A549 (cell line): Measurements from ENCODE around the gene UGT3A1.

ENCODE experiments used
- BCL3 ChIP-seq: fragments of >200 bp; sonication (Bioruptor Twin); formaldehyde crosslinking; IDR thresholded peaks from 3 replicates; pipeline ENCODE4 v1.6.1; 2016
- BHLHE40 ChIP-seq: IDR thresholded peaks from 2 replicates; pipeline ENCODE4 v1.6.1; 2012; ENCODE audit warnings: low read depth, low read length, inconsistent platforms
- CBX8 ChIP-seq: fragments of 200-600 bp; sonication (generic); IDR thresholded peaks from 2 replicates; pipeline ENCODE4 v1.6.1; 2016
- CTCF ChIP-seq: fragments of >200 bp; sonication (Bioruptor Twin); formaldehyde crosslinking; IDR thresholded peaks from 3 replicates; pipeline ENCODE4 v1.5.1; 2016
- EP300 ChIP-seq, 2 experiments: fragments of >200 bp; sonication (Bioruptor Twin); formaldehyde crosslinking; IDR thresholded peaks; 2 replicates in 1 of 2; 3 replicates in 1 of 2; pipeline ENCODE4 v1.6.1; 2016 to 2017
- MAFK ChIP-seq: fragments of 450-650 bp; IDR thresholded peaks from 2 replicates; pipeline ENCODE4 v1.6.1; 2014; ENCODE audit not compliant: partially characterized antibody
- MYC ChIP-seq: IDR thresholded peaks from 2 replicates; pipeline ENCODE4 v1.6.1; 2012; ENCODE audit warnings: mild to moderate bottlenecking, inconsistent platforms, low read length, improper control_type of control experiment, borderline replicate concordance
- NR3C1 ChIP-seq: fragments of >200 bp; sonication (Bioruptor Twin); formaldehyde crosslinking; IDR thresholded peaks from 3 replicates; pipeline ENCODE4 v1.6.1; 2017
- POLR2A ChIP-seq: IDR thresholded peaks from 2 replicates; pipeline ENCODE4 v1.6.1; 2012; ENCODE audit warnings: mild to moderate bottlenecking, low read length
- RAD21 ChIP-seq, 2 experiments: fragments of >200 bp in 1 of 2; sonication (Bioruptor Twin) in 1 of 2; formaldehyde crosslinking in 1 of 2; IDR thresholded peaks in 1 of 2; conservative IDR thresholded peaks in 1 of 2; 2 replicates in 1 of 2; 3 replicates in 1 of 2; pipeline ENCODE4 v1.6.1; 2012 to 2018; ENCODE audit warnings: inconsistent platforms in 1 of 2
- SREBF2 ChIP-seq: fragments of 450-650 bp; IDR thresholded peaks from 2 replicates; pipeline ENCODE4 v1.6.1; 2014; ENCODE audit warnings: mild to moderate bottlenecking, moderate library complexity
- ZFP36 ChIP-seq: fragments of 450-650 bp; IDR thresholded peaks from 2 replicates; pipeline ENCODE4 v1.6.1; 2014; ENCODE audit warnings: borderline replicate concordance; ENCODE audit not compliant: partially characterized antibody
- ZSCAN20 ChIP-seq: fragments of 250-450 bp; sonication (Bioruptor Pico); IDR thresholded peaks from 2 replicates; pipeline ENCODE4 v1.8.0; 2022; ENCODE audit warnings: mild to moderate bottlenecking, moderate library complexity

- TF ChIP-seq EP300 (IDR thresholded peaks at IDR 0.05) = no peak
- TF ChIP-seq ZFP36 = no peak
- no peak for TF ChIP-seq BHLHE40
- TF ChIP-seq NR3C1 = no peak
- TF ChIP-seq RAD21 (conservative IDR thresholded peaks at IDR 0.05 in 1 of 2, IDR thresholded peaks at IDR 0.05 in 1 of 2) = no peak
- no peak for TF ChIP-seq MAFK
- no peak for TF ChIP-seq CTCF
- no peak for TF ChIP-seq POLR2A
- TF ChIP-seq MYC = no peak
- no peak for TF ChIP-seq CBX8
- no peak for TF ChIP-seq ZSCAN20 (CRISPR knock-in tag)
- TF ChIP-seq BCL3 = no peak
- no peak for TF ChIP-seq SREBF2
These were observed 66.9 kb downstream of the UGT3A1 start for GRCh38 chr5:35924122-35924949.
